DMS114 treated with DMSO at 0.1 percent for 48 hours (cell line): ENCODE data around the gene LIN7B.
A peak's percentile ranks its signal among the peaks of the same experiment; 100 is the strongest.
"Not testable (repeated sequence)": the region's sequence is repeated elsewhere in the genome, so short reads cannot be mapped to it uniquely, and the experiment has no call there.

Experiments used
- DNase-seq: peaks from one replicate; lab custom pipeline; 2025; ENCODE audit not compliant: unreplicated experiment; lab: John Stamatoyannopoulos, UW

LIN7B gene

GRCh38 chr19:49113762-49114629, at the start of gene LIN7B:
TSS of gene LIN7B (plus strand) at chr19:49114370. CDS start at chr19:49114405, 35 bp downstream.
- DNase-seq = peak; percentile 28

GRCh38 chr19:49064768-49065611, 49.2 kb upstream of the LIN7B start, which contains the start of gene NTF4:
TSS of gene NTF4 (minus strand) at chr19:49064818. CDS start at chr19:49061997, 2,821 bp downstream.
- no peak for DNase-seq

GRCh38 chr19:49065905-49066512, 48.2 kb upstream of the LIN7B start:
- no peak for DNase-seq

- DNase-seq = no peak
Observed at GRCh38 chr19:49067554-49067953, 46.6 kb upstream of the LIN7B start.

GRCh38 chr19:49069026-49069425, 45.1 kb upstream of the LIN7B start:
- DNase-seq = no peak

- no peak for DNase-seq
Observed at GRCh38 chr19:49070416-49070815, 43.8 kb upstream of the LIN7B start.

GRCh38 chr19:49071860-49072547, 42.2 kb upstream of the LIN7B start:
- no peak for DNase-seq

- DNase-seq = no peak
Observed at GRCh38 chr19:49073514-49074378, 40.4 kb upstream of the LIN7B start.

- DNase-seq = not testable (repeated sequence)
Observed at GRCh38 chr19:49074869-49075268, 39.3 kb upstream of the LIN7B start.

GRCh38 chr19:49080392-49080791, 33.8 kb upstream of the LIN7B start:
- DNase-seq = no peak

- DNase-seq = no peak
Observed at GRCh38 chr19:49081273-49081672, 32.9 kb upstream of the LIN7B start.

GRCh38 chr19:49084206-49085019, 29.8 kb upstream of the LIN7B start:
- no peak for DNase-seq

- peak; percentile 91 for DNase-seq
Observed at GRCh38 chr19:49085020-49085867, 28.9 kb upstream of the LIN7B start, which contains the start of gene SNRNP70. TSS of gene SNRNP70 (plus strand) at chr19:49085451. CDS start at chr19:49086415, 964 bp downstream.

GRCh38 chr19:49085868-49086232, 28.3 kb upstream of the LIN7B start:
- no peak for DNase-seq

- DNase-seq = no peak
Observed at GRCh38 chr19:49086296-49086695, 27.9 kb upstream of the LIN7B start.

- no peak for DNase-seq
Observed at GRCh38 chr19:49091391-49092038, 22.7 kb upstream of the LIN7B start.

- DNase-seq = no peak
Observed at GRCh38 chr19:49092686-49093085, 21.5 kb upstream of the LIN7B start.
